ENCODE data around the gene PRSS1. TPM values are rescaled to one million over a fixed set of nuclear protein-coding genes. Genes with fewer than 3 reads are reported as not detected.
"Not testable (repeated sequence)": the region's sequence is repeated elsewhere in the genome, so short reads cannot be mapped to it uniquely, and the experiment has no call there.

Gene PRSS1
- total RNA-seq (2021; fragmentation: NEBNext Ultra II Directional; extraction: Animal tissue kit (Norgen Biotek cat#: 25700)) = not detected
- long read RNA-seq = 0 reads

- H3K27me3 Mint-ChIP-seq (ENCODE audit: insufficient read depth) = peaks cover 17% of the 10 kb centered on the region
- no peak for DNase-seq
- no peak within 1 kb of the TSS for H3K4me3 Mint-ChIP-seq
- H3K27ac Mint-ChIP-seq = no peak within 1 kb of the TSS
- no peaks in the 10 kb centered on the region for H3K36me3 Mint-ChIP-seq (ENCODE audit: low read depth)
- H3K4me1 Mint-ChIP-seq (ENCODE audit: low read depth) = 0 out of 2 replicates have a peak, but pooled peaks cover 5% of the 10 kb centered on the region
- no peak for TF ChIP-seq CTCF (IDR thresholded peaks at IDR 0.05)
- no peaks in the 10 kb centered on the region for H3K9me3 Mint-ChIP-seq
These were observed at the start of gene PRSS1 for GRCh38 chr7:142749218-142749993. Gene PRSS1, plus strand, starts transcription at chr7:142749472. Its CDS starts 13 bp downstream, at chr7:142749485.

GRCh38 chr7:142700935-142701334 is 48.3 kb upstream of the PRSS1 start:
- not testable (repeated sequence) for H3K36me3 Mint-ChIP-seq (ENCODE audit: low read depth); DNase-seq; H3K4me3 Mint-ChIP-seq; H3K9me3 Mint-ChIP-seq; H3K27ac Mint-ChIP-seq; H3K4me1 Mint-ChIP-seq (ENCODE audit: low read depth)
- H3K27me3 Mint-ChIP-seq (ENCODE audit: insufficient read depth) = peaks cover 10% of the 10 kb centered on the region

DNA sequence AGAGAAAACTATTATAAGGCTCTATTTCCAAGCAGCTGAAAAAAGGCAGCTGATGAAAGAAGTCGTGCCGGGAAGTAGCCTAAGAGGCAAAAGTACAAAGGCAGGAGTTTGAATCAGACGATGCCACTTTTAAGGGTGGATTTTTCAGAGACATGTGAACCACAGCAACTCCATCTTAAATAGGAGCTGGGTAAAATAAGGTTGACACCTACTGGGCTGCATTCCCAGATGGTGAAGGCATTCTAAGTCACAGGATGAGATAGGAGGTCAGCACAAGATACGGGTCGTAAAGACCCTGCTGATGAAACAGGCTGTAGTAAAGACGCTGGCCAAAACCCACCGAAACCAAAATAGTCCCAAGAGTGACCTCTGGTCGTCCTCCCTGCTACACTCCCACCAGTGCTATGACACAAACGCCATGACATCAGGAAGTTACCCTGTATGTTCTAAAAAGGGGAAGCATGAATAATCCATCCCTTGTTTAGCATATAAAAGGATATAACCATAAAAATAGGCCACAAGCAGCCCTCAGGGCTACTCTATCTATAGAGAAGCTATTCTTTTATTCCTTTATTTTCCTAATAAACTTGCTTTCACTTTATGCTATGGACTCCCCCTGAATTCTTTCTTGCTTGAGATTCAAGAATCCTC is 45.5 kb upstream of the PRSS1 start:
- Mint-ChIP-seq H3K9me3 (no peaks in the 10 kb centered on the region), H3K4me3 (no peak overlapping the region), H3K36me3 (ENCODE audit: low read depth) (no peaks in the 10 kb centered on the region), H3K4me1 (ENCODE audit: low read depth) (no peaks in the 10 kb centered on the region), H3K27ac (no peak overlapping the region), H3K27me3 (ENCODE audit: insufficient read depth) (peaks cover 19% of the 10 kb centered on the region)
- no peak for TF ChIP-seq CTCF (IDR thresholded peaks at IDR 0.05)
- no peak for DNase-seq

GRCh38 chr7:142708726-142709125 is 40.5 kb upstream of the PRSS1 start:
- H3K36me3 Mint-ChIP-seq (ENCODE audit: low read depth); DNase-seq; H3K4me3 Mint-ChIP-seq; H3K9me3 Mint-ChIP-seq; H3K27ac Mint-ChIP-seq: not testable (repeated sequence)
- Mint-ChIP-seq H3K27me3 (ENCODE audit: insufficient read depth) (peaks cover 17% of the 10 kb centered on the region; the same call in 1 of the 2 replicates), H3K4me1 (ENCODE audit: low read depth) (peaks cover 15% of the 10 kb centered on the region)

DNA sequence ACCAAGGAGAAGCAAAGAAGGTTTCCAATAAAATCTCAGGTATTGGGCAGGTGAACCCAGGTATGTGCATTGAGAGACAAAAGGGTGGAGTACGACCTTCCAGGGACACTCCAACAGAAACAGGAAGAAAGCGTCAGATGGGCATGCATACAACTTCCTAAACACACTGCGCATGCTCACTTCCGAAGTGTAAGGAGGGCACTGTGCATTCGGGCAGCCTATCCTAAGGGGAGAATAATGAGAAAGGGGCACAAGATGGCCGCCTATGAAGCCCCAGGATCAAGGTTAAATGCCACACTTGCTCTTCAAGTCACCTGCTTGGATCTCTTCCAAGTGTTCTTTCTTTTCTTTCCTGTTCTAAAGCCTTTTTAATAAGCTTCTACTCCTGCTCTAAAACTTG is 39.4 kb upstream of the PRSS1 start:
- Mint-ChIP-seq H3K27ac (no peak overlapping the region), H3K4me1 (ENCODE audit: low read depth) (peaks cover 15% of the 10 kb centered on the region), H3K4me3 (no peak overlapping the region), H3K36me3 (ENCODE audit: low read depth) (no peaks in the 10 kb centered on the region), H3K27me3 (ENCODE audit: insufficient read depth) (peaks cover 14% of the 10 kb centered on the region; the same call in 1 of the 2 replicates), H3K9me3 (no peaks in the 10 kb centered on the region)
- DNase-seq = no peak
- TF ChIP-seq CTCF (IDR thresholded peaks at IDR 0.05) = no peak

GRCh38 chr7:142711196-142711595 is 38.1 kb upstream of the PRSS1 start:
- Mint-ChIP-seq H3K4me3 (no peak overlapping the region), H3K36me3 (ENCODE audit: low read depth) (no peaks in the 10 kb centered on the region), H3K4me1 (ENCODE audit: low read depth) (peaks cover 15% of the 10 kb centered on the region), H3K9me3 (no peaks in the 10 kb centered on the region), H3K27ac (no peak overlapping the region), H3K27me3 (ENCODE audit: insufficient read depth) (peaks cover 14% of the 10 kb centered on the region; the same call in 1 of the 2 replicates)
- no peak for TF ChIP-seq CTCF (IDR thresholded peaks at IDR 0.05)
- DNase-seq = no peak
